HG02943 (cell line): ENCODE measurements around the gene C6orf47.

Source experiments
- ATAC-seq: cut with Tn5 transposase; IDR thresholded peaks from one replicate; pipeline ENCODE4 v1.9.1; 2021; ENCODE audit warnings: mild to moderate bottlenecking, low read depth, moderate library complexity; ENCODE audit not compliant: unreplicated experiment

C6orf47 gene

DNA sequence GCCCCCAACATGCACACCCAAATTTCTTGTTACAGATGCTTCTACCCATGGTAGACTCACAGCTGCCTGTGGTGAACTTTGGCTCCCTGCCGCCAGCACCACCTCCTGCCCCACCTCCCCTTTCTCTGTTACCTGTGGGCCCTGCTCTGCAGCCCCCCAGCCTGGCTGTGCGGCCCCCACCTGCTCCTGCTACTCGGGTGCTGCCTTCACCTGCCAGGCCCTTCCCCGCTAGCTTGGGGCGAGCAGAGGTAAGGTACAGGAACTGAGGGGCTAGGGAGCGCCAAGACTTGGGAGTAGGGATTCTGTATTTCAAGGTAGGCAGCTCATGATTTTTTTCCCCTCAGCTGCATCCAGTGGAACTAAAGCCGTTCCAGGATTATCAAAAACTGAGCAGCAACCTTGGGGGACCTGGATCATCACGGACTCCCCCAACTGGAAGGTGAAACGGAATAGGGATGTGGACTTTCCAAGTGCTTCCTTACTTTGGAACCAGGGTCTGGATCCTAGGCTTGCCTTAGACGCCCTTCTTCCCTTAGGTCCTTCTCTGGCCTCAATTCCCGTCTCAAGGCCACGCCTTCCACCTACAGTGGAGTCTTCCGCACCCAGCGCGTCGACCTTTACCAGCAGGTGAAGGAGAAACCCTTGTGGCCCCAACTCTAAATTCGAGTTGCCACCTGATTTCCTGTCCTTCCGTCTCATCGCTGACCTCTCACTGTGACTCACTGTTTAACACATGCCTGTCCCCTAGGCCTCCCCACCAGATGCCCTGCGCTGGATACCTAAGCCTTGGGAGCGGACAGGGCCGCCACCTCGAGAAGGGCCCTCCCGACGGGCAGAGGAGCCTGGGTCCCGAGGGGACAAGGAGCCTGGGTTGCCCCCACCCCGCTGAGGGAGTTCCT lies 23.6 kb downstream of the C6orf47 start:
- no peak for ATAC-seq

DNA sequence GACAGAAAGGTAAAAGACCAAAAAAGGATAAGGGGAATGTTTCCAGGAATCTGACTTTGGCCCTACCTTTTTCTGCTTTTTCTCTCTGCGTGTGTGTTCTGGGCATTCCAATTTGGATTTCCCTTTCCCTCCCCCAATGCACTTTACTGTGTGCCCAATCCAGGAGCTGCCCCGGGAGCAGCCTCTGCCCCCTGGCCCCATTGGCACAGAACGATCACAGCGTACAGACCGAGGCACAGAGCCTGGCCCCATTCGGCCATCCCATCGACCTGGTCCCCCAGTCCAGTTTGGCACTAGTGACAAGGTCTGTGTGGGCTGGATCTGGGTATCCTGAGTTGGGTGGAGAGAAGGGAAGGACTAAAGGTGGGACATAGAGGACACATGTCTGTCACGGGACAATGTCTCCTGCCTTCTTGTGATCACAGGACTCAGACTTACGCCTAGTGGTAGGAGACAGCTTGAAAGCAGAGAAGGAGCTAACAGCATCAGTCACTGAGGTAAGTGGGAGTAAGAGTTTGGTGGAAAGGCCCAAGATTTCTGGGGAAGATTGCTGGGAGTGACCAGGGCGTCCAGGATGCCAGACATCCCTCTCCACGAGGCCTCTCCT lies 25.5 kb downstream of the C6orf47 start:
- ATAC-seq = no peak

GRCh38 chr6:31634131-31634530 lies 26.4 kb downstream of the C6orf47 start:
- ATAC-seq = no peak

DNA sequence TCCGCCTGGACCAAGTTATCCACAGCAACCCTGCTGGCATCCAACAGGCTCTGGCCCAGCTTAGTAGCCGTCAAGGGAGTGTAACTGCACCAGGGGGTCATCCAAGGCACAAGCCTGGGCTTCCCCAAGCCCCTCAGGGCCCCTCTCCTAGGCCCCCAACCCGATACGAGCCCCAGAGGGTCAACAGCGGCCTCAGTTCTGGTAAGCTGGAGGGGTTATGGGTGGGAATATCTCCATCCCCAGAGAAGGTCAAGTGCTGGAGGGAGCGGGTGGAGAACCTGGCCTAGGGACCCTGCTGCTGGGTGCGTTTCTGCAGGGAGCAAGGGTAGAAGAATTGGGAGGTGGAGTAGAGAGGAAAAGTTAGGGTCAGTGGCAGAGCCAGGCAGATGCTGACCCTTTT lies 27.1 kb downstream of the C6orf47 start:
- ATAC-seq = no peak

GRCh38 chr6:31632279-31632946 lies 28.2 kb downstream of the C6orf47 start:
- ATAC-seq = no peak

GRCh38 chr6:31631681-31632278 lies 28.8 kb downstream of the C6orf47 start:
- ATAC-seq = no peak

DNA sequence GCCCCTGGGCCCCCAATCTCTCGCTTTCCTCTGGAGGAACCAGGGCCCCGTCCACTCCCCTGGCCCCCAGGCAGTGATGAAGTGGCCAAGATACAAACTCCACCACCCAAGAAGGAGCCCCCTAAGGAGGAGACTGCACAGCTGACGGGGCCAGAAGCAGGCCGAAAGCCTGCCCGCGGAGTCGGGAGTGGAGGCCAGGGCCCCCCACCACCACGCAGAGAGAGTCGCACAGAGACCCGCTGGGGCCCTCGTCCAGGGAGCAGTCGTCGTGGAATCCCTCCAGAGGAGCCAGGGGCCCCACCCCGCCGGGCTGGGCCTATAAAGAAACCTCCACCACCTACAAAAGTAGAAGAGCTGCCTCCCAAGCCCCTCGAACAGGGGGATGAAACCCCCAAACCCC lies 29.4 kb downstream of the C6orf47 start:
- no peak for ATAC-seq

GRCh38 chr6:31630177-31630934 lies 30.2 kb downstream of the C6orf47 start:
- no peak for ATAC-seq

GRCh38 chr6:31629014-31629413 lies 31.6 kb downstream of the C6orf47 start:
- no peak for ATAC-seq

- no peak for ATAC-seq
Measured at GRCh38 chr6:31627690-31628287, 32.8 kb downstream of the C6orf47 start.

DNA sequence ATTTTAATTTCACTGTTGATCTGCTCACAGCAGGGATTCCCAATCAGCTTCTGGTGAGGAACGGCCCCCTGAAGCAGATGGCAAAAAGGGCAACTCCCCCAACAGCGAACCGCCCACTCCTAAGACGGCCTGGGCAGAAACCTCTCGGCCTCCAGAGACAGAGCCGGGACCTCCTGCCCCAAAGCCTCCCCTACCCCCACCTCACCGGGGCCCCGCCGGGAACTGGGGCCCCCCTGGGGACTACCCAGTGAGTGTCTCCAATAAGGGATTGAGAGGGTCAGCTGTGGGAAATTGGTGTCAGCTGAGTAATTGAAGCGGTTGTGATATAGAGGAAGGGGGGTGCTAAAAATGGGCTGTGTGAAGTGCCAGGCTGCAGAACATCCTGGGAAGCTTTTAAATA lies 33.6 kb downstream of the C6orf47 start:
- ATAC-seq = no peak

DNA sequence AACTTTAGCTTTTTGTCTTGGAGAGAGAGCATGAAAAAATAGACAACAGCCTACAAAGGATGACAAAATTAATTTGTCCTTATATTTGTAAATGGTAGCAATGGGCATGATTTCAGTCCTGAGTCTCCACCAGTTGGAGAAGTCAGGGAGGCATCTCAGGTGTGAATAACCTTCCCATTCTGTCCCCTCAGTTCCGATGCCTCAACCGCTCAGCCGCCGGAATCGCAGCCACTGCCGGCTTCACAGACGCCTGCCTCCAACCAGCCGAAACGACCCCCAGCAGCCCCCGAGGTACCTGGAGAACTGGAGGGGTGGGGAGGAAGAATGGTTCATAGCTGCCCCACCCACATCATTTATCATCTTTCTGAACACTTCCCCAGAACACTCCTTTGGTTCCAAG lies 36.5 kb downstream of the C6orf47 start:
- no peak for ATAC-seq

GRCh38 chr6:31622684-31623091 lies 37.9 kb downstream of the C6orf47 start:
- no peak for ATAC-seq

- no peak for ATAC-seq
Measured at GRCh38 chr6:31621991-31622390, 38.6 kb downstream of the C6orf47 start.

DNA sequence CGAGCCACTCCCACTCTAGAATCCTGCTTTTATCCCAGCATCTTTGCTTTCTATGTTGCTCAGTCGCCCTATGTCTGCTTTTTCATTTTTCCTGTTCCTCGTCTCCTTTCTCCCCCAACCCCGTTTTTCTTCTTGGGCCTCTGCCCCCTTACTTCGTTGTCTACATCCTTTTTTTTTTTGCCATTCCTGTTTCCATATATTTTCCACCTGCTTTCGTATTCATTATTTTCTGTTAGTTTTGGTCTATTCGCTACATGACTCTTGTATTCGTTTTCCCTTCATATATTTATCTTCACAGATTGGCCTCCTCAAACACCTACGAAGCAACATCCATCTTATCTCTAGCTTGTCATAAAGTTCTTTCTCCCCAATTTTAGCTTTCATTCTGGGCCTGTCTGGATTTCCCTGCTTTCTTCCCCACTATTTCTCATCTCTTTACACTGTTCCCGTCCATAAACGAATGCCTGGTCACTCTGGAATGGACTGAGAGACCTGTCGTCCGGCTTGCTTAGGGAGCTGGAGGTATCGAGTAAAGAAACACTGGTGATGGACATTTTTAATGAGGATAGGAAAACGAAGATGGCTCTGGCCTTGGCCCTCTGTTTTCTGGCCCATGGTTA lies 39.1 kb downstream of the C6orf47 start:
- ATAC-seq = no peak

- ATAC-seq = peak; percentile 41
Measured at GRCh38 chr6:31620586-31621319, 39.8 kb downstream of the C6orf47 start, which contains the start of gene PRRC2A. Gene PRRC2A (plus strand): TSS chr6:31620715. CDS start chr6:31622790, 2,075 bp downstream.

GRCh38 chr6:31619805-31620585 lies 40.6 kb downstream of the C6orf47 start:
- peak; percentile 71 for ATAC-seq

DNA sequence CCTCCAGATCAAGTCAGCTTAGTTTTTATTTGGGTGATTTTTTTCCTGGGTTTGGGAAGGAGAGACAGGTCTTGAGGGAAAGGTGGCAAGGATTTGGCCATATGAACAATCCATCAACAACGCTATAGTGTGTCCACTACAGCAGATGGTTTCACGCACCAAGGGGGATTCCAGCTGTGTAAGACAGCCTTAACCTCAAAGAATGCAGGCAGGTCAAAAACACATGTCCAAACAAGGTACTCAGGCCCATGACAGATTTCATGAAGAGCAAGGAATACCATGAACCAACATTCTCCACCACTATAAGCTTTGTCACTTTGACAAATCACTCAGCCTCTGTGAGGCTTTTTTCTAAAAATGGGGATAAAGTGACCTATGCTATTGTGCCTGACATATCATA lies 43.6 kb downstream of the C6orf47 start:
- no peak for ATAC-seq
